ENCODE measurements around the gene TVP23B.
A peak's percentile ranks its signal among the peaks of the same experiment; 100 is the strongest.
"Not testable (repeated sequence)": the region's sequence is repeated elsewhere in the genome, so short reads cannot be mapped to it uniquely, and the experiment has no call there.

Gene TVP23B

GRCh38 chr17:18780991-18781718 lies at the start of gene TVP23B:
TSS of gene TVP23B (plus strand) at chr17:18781183. CDS start at chr17:18781294, 111 bp downstream.
- peak; percentile 52 to 67 for DNase-seq

GRCh38 chr17:18732438-18732837 lies 48.5 kb upstream of the TVP23B start:
- DNase-seq, result not testable (repeated sequence)

- not testable (repeated sequence) for DNase-seq
Measured at GRCh38 chr17:18733350-18733749, 47.6 kb upstream of the TVP23B start.

GRCh38 chr17:18739616-18740391 lies 41.2 kb upstream of the TVP23B start:
- DNase-seq, result not testable (repeated sequence)

- not testable (repeated sequence) for DNase-seq
Measured at GRCh38 chr17:18741228-18741627, 39.8 kb upstream of the TVP23B start.

- not testable (repeated sequence) for DNase-seq
Measured at GRCh38 chr17:18743699-18744421, 37.1 kb upstream of the TVP23B start, which contains the start of gene FBXW10. TSS of gene FBXW10 (plus strand) at chr17:18744054. CDS start at chr17:18744245, 191 bp downstream.

- DNase-seq, result not testable (repeated sequence)
Measured at GRCh38 chr17:18744726-18745125, 36.3 kb upstream of the TVP23B start.

- not testable (repeated sequence) for DNase-seq
Measured at GRCh38 chr17:18746551-18746950, 34.4 kb upstream of the TVP23B start.

GRCh38 chr17:18747501-18747900 lies 33.5 kb upstream of the TVP23B start:
- DNase-seq, result not testable (repeated sequence)

- DNase-seq, result not testable (repeated sequence)
Measured at GRCh38 chr17:18750242-18750641, 30.7 kb upstream of the TVP23B start.

GRCh38 chr17:18753829-18754409 lies 27.1 kb upstream of the TVP23B start:
- DNase-seq, result not testable (repeated sequence)

GRCh38 chr17:18755969-18756368 lies 25.0 kb upstream of the TVP23B start:
- DNase-seq, result not testable (repeated sequence)

- DNase-seq, result not testable (repeated sequence)
Measured at GRCh38 chr17:18757368-18758044, 23.5 kb upstream of the TVP23B start.

- DNase-seq, result not testable (repeated sequence)
Measured at GRCh38 chr17:18758344-18758743, 22.6 kb upstream of the TVP23B start.

- not testable (repeated sequence) for DNase-seq
Measured at GRCh38 chr17:18760221-18760620, 20.8 kb upstream of the TVP23B start.

GRCh38 chr17:18770572-18770971 lies 10.4 kb upstream of the TVP23B start:
- DNase-seq, result not testable (repeated sequence)

- DNase-seq, result not testable (repeated sequence)
Measured at GRCh38 chr17:18771066-18771465, 9.9 kb upstream of the TVP23B start.

- no peak for DNase-seq
Measured at GRCh38 chr17:18772471-18772870, 8.5 kb upstream of the TVP23B start.

- not testable (repeated sequence) for DNase-seq
Measured at GRCh38 chr17:18781805-18782204, 822 bp downstream of the TVP23B start.

GRCh38 chr17:18785933-18786332 lies 5.0 kb downstream of the TVP23B start:
- not testable (repeated sequence) for DNase-seq

GRCh38 chr17:18786890-18787289 lies 5.9 kb downstream of the TVP23B start:
- DNase-seq, result not testable (repeated sequence)

GRCh38 chr17:18791402-18791801 lies 10.4 kb downstream of the TVP23B start:
- not testable (repeated sequence) for DNase-seq
